Measurements from ENCODE around the gene FOXA1. TPM values are rescaled to one million over a fixed set of nuclear protein-coding genes. Genes with fewer than 3 reads are reported as not detected.

The FOXA1 gene
- total and polyA plus RNA-seq, 9 of the 15 experiments (the other 6 are each of a cell fraction or from before 2014, with no cell fraction given) = 0.20 to 3.0 (median 1.3) TPM

DNA sequence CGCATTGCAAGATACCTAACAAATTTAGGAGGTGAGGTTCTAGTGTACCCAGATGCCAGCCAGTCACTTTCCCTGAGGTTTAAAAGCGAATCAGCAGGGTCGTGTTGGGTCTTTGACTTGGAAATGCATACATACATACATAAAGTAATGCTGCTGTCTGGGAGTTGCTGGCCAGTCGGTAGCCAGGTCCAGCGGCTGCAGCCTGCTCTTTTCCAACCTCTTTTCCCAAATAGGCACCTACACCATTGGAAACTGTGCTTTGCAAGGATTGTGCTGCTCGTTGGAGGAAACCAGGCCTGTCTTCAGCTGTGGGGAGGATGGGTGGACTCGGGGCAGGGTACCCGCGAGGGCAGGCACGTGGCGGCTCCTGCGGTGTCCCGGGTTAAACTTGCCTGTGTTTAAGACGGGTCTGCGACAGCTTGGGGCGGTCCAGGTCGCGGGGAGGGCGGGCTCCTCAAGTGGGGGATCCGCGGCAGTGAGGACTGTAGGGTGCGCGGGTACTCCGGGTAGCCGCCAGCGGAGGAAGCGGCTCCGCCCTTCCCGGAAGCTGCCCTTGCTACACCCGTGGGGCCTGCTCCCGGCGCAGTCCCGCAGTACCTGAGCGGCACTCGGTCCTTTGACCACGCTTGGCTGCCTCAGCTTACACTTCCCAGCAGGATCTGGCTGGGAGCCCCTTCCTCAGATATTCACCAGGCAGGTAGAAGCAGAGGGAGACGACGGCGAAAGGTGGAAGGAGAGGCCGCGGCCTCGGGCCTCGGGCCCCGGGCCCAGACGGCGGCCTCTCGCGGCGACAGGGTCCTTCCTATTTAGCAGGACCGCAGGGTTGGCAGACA, 3.1 kb upstream of the FOXA1 start:
- no peaks in the 10 kb centered on the region; the same call in 1 of the 2 replicates for H3K9me3 ChIP-seq (replicated peaks; ENCODE audit: control insufficient read depth, insufficient read depth, low read depth, low read length)
- H3K79me2 ChIP-seq (ENCODE audit: control insufficient read depth, insufficient read depth, low read length) = peaks cover 2% of the 10 kb centered on the region; the same call in 1 of the 3 replicates
- intact Hi-C loops (cut with micrococcal nuclease) = no loop called here
- TF ChIP-seq DPF2 (IDR thresholded peaks at IDR 0.05) (no peak), SIX5 (IDR thresholded peaks at IDR 0.05; ENCODE audit: borderline replicate concordance in 1 of 2, insufficient read depth in 1 of 2, low read depth in 1 of 2, low read length in 2 of 2) (no peak), PCBP1 (IDR thresholded peaks at IDR 0.05; ENCODE audit: low read depth, low read length, poor library complexity, severe bottlenecking) (no peak), BDP1 (IDR thresholded peaks at IDR 0.05; ENCODE audit: insufficient read depth, insufficient read length) (no peak), PCBP2 (IDR thresholded peaks at IDR 0.05; ENCODE audit: low read depth, low read length, poor library complexity, severe bottlenecking) (no peak), RHOXF2B (CRISPR knock-in tag; conservative IDR thresholded peaks at IDR 0.05) (no peak), KDM4B (IDR thresholded peaks at IDR 0.05; ENCODE audit: borderline replicate concordance in 2 of 2, low read depth in 1 of 2) (no peak), E2F3 (CRISPR knock-in tag; IDR thresholded peaks at IDR 0.05) (no peak), ZNF699 (CRISPR knock-in tag; IDR thresholded peaks at IDR 0.05; ENCODE audit: insufficient replicate concordance) (no peak), DMBX1 (CRISPR knock-in tag; IDR thresholded peaks at IDR 0.05; ENCODE audit: borderline replicate concordance) (no peak), SNRNP70 (optimal IDR thresholded peaks at IDR 0.05; ENCODE audit: low read depth, low read length) (no peak), ZNF121 (CRISPR knock-in tag; conservative IDR thresholded peaks at IDR 0.05) (no peak), TAF7 (tag; IDR thresholded peaks at IDR 0.05) (no peak), NFXL1 (CRISPR knock-in tag; IDR thresholded peaks at IDR 0.05) (no peak), SRSF3 (IDR thresholded peaks at IDR 0.05; ENCODE audit: insufficient read depth, low read length) (no peak)
- TF ChIP-seq, protein P1, sequence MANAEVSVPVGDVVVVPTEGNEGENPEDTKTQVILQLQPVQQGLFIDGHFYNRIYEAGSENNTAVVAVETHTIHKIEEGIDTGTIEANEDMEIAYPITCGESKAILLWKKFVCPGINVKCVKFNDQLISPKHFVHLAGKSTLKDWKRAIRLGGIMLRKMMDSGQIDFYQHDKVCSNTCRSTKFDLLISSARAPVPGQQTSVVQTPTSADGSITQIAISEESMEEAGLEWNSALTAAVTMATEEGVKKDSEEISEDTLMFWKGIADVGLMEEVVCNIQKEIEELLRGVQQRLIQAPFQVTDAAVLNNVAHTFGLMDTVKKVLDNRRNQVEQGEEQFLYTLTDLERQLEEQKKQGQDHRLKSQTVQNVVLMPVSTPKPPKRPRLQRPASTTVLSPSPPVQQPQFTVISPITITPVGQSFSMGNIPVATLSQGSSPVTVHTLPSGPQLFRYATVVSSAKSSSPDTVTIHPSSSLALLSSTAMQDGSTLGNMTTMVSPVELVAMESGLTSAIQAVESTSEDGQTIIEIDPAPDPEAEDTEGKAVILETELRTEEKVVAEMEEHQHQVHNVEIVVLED (CRISPR knock-in tag; IDR thresholded peaks at IDR 0.05) = no peak
- TF ChIP-seq, protein P2, sequence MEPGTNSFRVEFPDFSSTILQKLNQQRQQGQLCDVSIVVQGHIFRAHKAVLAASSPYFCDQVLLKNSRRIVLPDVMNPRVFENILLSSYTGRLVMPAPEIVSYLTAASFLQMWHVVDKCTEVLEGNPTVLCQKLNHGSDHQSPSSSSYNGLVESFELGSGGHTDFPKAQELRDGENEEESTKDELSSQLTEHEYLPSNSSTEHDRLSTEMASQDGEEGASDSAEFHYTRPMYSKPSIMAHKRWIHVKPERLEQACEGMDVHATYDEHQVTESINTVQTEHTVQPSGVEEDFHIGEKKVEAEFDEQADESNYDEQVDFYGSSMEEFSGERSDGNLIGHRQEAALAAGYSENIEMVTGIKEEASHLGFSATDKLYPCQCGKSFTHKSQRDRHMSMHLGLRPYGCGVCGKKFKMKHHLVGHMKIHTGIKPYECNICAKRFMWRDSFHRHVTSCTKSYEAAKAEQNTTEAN (CRISPR knock-in tag; IDR thresholded peaks at IDR 0.05) = no peak
- TF ChIP-seq, protein P3, sequence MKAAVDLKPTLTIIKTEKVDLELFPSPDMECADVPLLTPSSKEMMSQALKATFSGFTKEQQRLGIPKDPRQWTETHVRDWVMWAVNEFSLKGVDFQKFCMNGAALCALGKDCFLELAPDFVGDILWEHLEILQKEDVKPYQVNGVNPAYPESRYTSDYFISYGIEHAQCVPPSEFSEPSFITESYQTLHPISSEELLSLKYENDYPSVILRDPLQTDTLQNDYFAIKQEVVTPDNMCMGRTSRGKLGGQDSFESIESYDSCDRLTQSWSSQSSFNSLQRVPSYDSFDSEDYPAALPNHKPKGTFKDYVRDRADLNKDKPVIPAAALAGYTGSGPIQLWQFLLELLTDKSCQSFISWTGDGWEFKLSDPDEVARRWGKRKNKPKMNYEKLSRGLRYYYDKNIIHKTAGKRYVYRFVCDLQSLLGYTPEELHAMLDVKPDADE (conservative IDR thresholded peaks at IDR 0.05; ENCODE audit: control insufficient read depth, low read depth, low read length) = no peak
- H2AFZ ChIP-seq (ENCODE audit: low read depth, low read length) = no peak overlapping the region
- no peak overlapping the region for H3K4me2 ChIP-seq (ENCODE audit: insufficient read depth, low read length)
- H3K27ac ChIP-seq (ENCODE audit: extremely low read depth, low read depth, low read length) = no peak overlapping the region
- H3K36me3 ChIP-seq (ENCODE audit: control insufficient read depth, insufficient read depth, low read length) = no peaks in the 10 kb centered on the region
- ChIA-PET CTCF (ENCODE audit: low intra/inter-chr PET ratio) (no interaction called here), POLR2A (interaction anchor here (0.6 kb wide), 1 partner anchor 75 kb away, joined by 4 read pairs; no protein-coding TSS in a partner anchor)
- H3K27me3 ChIP-seq (ENCODE audit: control insufficient read depth in 2 of 2, insufficient read depth in 2 of 2, low read length in 2 of 2) = peaks cover 11 to 23% of the 10 kb centered on the region in 2 experiments; a peak in 4 of 5 replicates
- no peaks in the 10 kb centered on the region for H4K20me1 ChIP-seq (replicated peaks; ENCODE audit: control insufficient read depth, insufficient read depth, low read length)
- no peak for DNase-seq (ENCODE audit: extremely low read depth in 1 of 4, low spot score in 3 of 4)
- no peak overlapping the region for H3K4me3 ChIP-seq
- 84% methylated on average over 18 of the region's 50 CpGs for WGBS (ENCODE audit: insufficient coverage, low coverage, missing lambda C conversion rate)
- no peaks in the 10 kb centered on the region for H3K9me1 ChIP-seq (ENCODE audit: control insufficient read depth, insufficient read depth, low read length)
- in situ Hi-C loops (cut with MboI) = loop anchor here (25.0 kb wide), 1 partner anchor 336 kb away; no protein-coding TSS in a partner anchor
- no peak for FAIRE-seq
- peaks cover 3 to 29% of the 10 kb centered on the region in 2 experiments; a peak in 4 of 5 replicates for H3K4me1 ChIP-seq (replicated peaks in 1 of 2; ENCODE audit: control insufficient read depth in 2 of 2, insufficient read depth in 2 of 2, low read length in 2 of 2)
- no TSS peak for BruUV-seq (replicated peaks)
- ATAC-seq = no peak
- no peak overlapping the region for H3K9ac ChIP-seq (ENCODE audit: insufficient read depth in 1 of 2, low read depth in 2 of 2, low read length in 2 of 2)
